Right renal pelvis (tissue), 4 donors: ENCODE data around the gene CACNG3. TPM values are rescaled to one million over a fixed set of nuclear protein-coding genes. Genes with fewer than 3 reads are reported as not detected.
"Not testable (repeated sequence)": the region's sequence is repeated elsewhere in the genome, so short reads cannot be mapped to it uniquely, and the experiment has no call there.

ENCODE experiments used
- DNase-seq, 4 donors: peaks; one replicate each; pipeline ENCODE4 v3.0.0-alpha.2; 2013; ENCODE audit warnings: low read depth in 4 of 4, low spot score in 3 of 4, missing footprints in 1 of 4
- polyA plus RNA-seq, 4 donors: library from polyadenylated mRNA; unstranded; fragments of 120-200 nt; gene quantifications; one replicate each; pipeline ENCODE4 v1.2.1, GENCODE V29; 2013; ENCODE audit not compliant: insufficient read length in 4 of 4

CACNG3 gene
- polyA plus RNA-seq, 4 donors: 0.01 TPM; not detected in 3

GRCh38 chr16:24328835-24329452 lies 72.8 kb downstream of the CACNG3 start:
- no peak for DNase-seq

- DNase-seq: no peak
Measured at GRCh38 chr16:24332178-24332577, 76.0 kb downstream of the CACNG3 start.

- no peak for DNase-seq
Measured at GRCh38 chr16:24332582-24333090, 76.5 kb downstream of the CACNG3 start.

- no peak for DNase-seq
Measured at GRCh38 chr16:24336491-24336890, 80.4 kb downstream of the CACNG3 start.

- DNase-seq: no peak
Measured at GRCh38 chr16:24337013-24337412, 80.9 kb downstream of the CACNG3 start.

GRCh38 chr16:24343829-24344228 lies 87.7 kb downstream of the CACNG3 start:
- not testable (repeated sequence) for DNase-seq

GRCh38 chr16:24344784-24345183 lies 88.6 kb downstream of the CACNG3 start:
- DNase-seq: no peak

GRCh38 chr16:24345704-24346103 lies 89.6 kb downstream of the CACNG3 start:
- DNase-seq: no peak

GRCh38 chr16:24346734-24347133 lies 90.6 kb downstream of the CACNG3 start:
- no peak for DNase-seq

- no peak for DNase-seq
Measured at GRCh38 chr16:24347556-24347955, 91.4 kb downstream of the CACNG3 start.

- DNase-seq: no peak
Measured at GRCh38 chr16:24348545-24349290, 92.6 kb downstream of the CACNG3 start.

- DNase-seq: no peak
Measured at GRCh38 chr16:24349320-24349719, 93.2 kb downstream of the CACNG3 start.

- no peak for DNase-seq
Measured at GRCh38 chr16:24352746-24353145, 96.6 kb downstream of the CACNG3 start.

GRCh38 chr16:24353622-24354021 lies 97.5 kb downstream of the CACNG3 start:
- no peak for DNase-seq

- no peak for DNase-seq
Measured at GRCh38 chr16:24357511-24357910, 101.4 kb downstream of the CACNG3 start.

- no peak for DNase-seq
Measured at GRCh38 chr16:24358117-24358516, 102.0 kb downstream of the CACNG3 start.

GRCh38 chr16:24359490-24359889 lies 103.4 kb downstream of the CACNG3 start:
- no peak for DNase-seq

GRCh38 chr16:24360936-24361335 lies 104.8 kb downstream of the CACNG3 start:
- DNase-seq: no peak

- DNase-seq: no peak
Measured at GRCh38 chr16:24364596-24364995, 108.5 kb downstream of the CACNG3 start.

- DNase-seq: no peak
Measured at GRCh38 chr16:24367186-24367710, 111.1 kb downstream of the CACNG3 start.

GRCh38 chr16:24372824-24373223 lies 116.7 kb downstream of the CACNG3 start:
- DNase-seq: no peak

- DNase-seq: no peak
Measured at GRCh38 chr16:24378999-24379398, 122.9 kb downstream of the CACNG3 start.
